ENCODE data around the gene TECPR1.

GRCh38 chr7:98233219-98234070 is 18.6 kb downstream of the TECPR1 start:
- TF ChIP-seq CTCF (IDR thresholded peaks at IDR 0.05): no peak
- TF ChIP-seq FOXJ3 (CRISPR knock-in tag; IDR thresholded peaks at IDR 0.05; ENCODE audit: borderline replicate concordance): no peak
- no peak for TF ChIP-seq ESRRA (CRISPR knock-in tag; IDR thresholded peaks at IDR 0.05; ENCODE audit: borderline replicate concordance)
- no peak for TF ChIP-seq RORB (CRISPR knock-in tag; IDR thresholded peaks at IDR 0.05)
- no peak for TF ChIP-seq NR2C2 (CRISPR knock-in tag; IDR thresholded peaks at IDR 0.05)
